ENCODE results near the gene MED12L.

DNA sequence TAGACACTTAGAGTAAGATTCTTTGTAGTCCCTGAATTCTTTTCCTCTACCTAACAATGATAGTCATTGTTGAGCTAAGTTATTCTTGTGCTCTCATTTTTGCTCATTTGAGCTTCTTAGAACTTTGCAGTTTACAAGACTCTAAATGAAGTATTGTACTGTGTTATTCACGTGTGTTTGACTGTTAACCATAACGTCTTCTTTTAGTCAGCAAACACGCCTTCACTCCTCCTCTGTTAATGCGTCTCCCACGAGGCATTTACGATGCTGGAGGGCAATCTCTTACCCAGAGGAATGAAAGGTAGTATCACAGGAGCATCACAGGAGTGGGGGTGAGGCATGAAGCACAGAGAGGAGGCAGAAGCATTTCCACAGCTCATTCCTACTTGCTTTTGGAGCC lies 207.7 kb downstream of the MED12L start:
- TF ChIP-seq, protein P1, sequence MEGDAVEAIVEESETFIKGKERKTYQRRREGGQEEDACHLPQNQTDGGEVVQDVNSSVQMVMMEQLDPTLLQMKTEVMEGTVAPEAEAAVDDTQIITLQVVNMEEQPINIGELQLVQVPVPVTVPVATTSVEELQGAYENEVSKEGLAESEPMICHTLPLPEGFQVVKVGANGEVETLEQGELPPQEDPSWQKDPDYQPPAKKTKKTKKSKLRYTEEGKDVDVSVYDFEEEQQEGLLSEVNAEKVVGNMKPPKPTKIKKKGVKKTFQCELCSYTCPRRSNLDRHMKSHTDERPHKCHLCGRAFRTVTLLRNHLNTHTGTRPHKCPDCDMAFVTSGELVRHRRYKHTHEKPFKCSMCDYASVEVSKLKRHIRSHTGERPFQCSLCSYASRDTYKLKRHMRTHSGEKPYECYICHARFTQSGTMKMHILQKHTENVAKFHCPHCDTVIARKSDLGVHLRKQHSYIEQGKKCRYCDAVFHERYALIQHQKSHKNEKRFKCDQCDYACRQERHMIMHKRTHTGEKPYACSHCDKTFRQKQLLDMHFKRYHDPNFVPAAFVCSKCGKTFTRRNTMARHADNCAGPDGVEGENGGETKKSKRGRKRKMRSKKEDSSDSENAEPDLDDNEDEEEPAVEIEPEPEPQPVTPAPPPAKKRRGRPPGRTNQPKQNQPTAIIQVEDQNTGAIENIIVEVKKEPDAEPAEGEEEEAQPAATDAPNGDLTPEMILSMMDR (IDR thresholded peaks at IDR 0.05), result no peak
- no peak for TF ChIP-seq POLR2A (IDR thresholded peaks at IDR 0.05)

All from Peyer's patch (tissue), 4 donors.